Right lobe of liver (tissue), 4 donors: ENCODE measurements around the gene PEA15.

Experiments used
- CTCF ChIP-seq, 4 donors: fragments of 200-600 bp in 3 of 4; fragments of 450-650 bp in 1 of 4; IDR thresholded peaks; one replicate each; pipeline versions ENCODE4 v1.5.1 to v1.8.0; 2016 to 2022; ENCODE audit warnings: antibody characterized with exemption in 4 of 4, mild to moderate bottlenecking in 2 of 4
- POLR2A ChIP-seq: fragments of 450-650 bp; IDR thresholded peaks from one replicate; pipeline ENCODE4 v1.6.1; 2017; ENCODE audit warnings: antibody characterized with exemption, mild to moderate bottlenecking
- donor health status: DM: no; HTN: no; CAD: no.
- donor health status: DM: no; HTN: no; CAD: no.
- donor health status: DM: no; HTN: yes; CAD: no.

DNA sequence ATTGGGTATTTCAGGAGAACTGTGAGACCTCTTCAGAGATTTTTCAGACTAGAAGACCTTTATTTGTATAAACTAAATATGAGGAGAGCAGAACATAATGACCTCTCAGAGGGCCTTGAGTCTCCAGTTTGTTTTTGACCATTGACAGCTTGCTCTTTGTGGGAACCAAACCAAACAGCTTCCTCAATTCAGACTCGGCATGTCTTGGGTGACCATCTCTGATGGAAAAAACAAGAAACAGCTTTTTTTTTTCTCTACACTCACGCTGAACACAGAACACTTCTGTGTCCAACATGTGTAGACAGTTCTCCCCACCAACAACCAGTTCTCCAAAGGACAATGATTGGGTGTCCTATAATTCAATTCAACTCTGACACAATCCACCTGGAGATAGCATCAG lies 42.3 kb upstream of the PEA15 start:
- no peak for TF ChIP-seq POLR2A
- TF ChIP-seq CTCF (IDR thresholded peaks at IDR 0.05), result no peak
